ENCODE measurements around the gene PRMT2.

Gene PRMT2

DNA sequence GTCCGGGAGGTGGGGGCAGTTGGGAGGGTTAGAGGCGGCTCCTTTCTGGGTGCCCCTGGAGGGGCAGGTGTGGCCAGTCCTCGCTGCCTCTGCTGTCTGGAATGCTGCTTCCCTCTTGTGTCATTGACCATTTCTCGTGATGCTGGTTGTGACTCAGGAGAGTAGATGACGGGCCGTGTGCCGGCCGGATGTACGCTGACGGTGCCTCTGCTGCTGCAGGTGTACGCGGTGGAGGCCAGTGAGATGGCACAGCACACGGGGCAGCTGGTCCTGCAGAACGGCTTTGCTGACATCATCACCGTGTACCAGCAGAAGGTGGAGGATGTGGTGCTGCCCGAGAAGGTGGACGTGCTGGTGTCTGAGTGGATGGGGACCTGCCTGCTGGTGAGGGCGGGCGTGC, 13.9 kb downstream of the PRMT2 start:
- TF ChIP-seq, protein P1, sequence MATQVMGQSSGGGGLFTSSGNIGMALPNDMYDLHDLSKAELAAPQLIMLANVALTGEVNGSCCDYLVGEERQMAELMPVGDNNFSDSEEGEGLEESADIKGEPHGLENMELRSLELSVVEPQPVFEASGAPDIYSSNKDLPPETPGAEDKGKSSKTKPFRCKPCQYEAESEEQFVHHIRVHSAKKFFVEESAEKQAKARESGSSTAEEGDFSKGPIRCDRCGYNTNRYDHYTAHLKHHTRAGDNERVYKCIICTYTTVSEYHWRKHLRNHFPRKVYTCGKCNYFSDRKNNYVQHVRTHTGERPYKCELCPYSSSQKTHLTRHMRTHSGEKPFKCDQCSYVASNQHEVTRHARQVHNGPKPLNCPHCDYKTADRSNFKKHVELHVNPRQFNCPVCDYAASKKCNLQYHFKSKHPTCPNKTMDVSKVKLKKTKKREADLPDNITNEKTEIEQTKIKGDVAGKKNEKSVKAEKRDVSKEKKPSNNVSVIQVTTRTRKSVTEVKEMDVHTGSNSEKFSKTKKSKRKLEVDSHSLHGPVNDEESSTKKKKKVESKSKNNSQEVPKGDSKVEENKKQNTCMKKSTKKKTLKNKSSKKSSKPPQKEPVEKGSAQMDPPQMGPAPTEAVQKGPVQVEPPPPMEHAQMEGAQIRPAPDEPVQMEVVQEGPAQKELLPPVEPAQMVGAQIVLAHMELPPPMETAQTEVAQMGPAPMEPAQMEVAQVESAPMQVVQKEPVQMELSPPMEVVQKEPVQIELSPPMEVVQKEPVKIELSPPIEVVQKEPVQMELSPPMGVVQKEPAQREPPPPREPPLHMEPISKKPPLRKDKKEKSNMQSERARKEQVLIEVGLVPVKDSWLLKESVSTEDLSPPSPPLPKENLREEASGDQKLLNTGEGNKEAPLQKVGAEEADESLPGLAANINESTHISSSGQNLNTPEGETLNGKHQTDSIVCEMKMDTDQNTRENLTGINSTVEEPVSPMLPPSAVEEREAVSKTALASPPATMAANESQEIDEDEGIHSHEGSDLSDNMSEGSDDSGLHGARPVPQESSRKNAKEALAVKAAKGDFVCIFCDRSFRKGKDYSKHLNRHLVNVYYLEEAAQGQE (IDR thresholded peaks at IDR 0.05; ENCODE audit: low read depth): no peak
- TF ChIP-seq TAF1 (IDR thresholded peaks at IDR 0.05; ENCODE audit: low read depth) (no peak), EP300 (IDR thresholded peaks at IDR 0.05; ENCODE audit: borderline replicate concordance) (no peak), EGR1 (IDR thresholded peaks at IDR 0.05) (no peak), CEBPB (IDR thresholded peaks at IDR 0.05) (no peak), FOXM1 (IDR thresholded peaks at IDR 0.05; ENCODE audit: borderline replicate concordance, low read depth) (no peak), NFIC (IDR thresholded peaks at IDR 0.05) (no peak)
- TF ChIP-seq, protein P2, sequence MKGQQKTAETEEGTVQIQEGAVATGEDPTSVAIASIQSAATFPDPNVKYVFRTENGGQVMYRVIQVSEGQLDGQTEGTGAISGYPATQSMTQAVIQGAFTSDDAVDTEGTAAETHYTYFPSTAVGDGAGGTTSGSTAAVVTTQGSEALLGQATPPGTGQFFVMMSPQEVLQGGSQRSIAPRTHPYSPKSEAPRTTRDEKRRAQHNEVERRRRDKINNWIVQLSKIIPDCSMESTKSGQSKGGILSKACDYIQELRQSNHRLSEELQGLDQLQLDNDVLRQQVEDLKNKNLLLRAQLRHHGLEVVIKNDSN (IDR thresholded peaks at IDR 0.05): no peak

DNA sequence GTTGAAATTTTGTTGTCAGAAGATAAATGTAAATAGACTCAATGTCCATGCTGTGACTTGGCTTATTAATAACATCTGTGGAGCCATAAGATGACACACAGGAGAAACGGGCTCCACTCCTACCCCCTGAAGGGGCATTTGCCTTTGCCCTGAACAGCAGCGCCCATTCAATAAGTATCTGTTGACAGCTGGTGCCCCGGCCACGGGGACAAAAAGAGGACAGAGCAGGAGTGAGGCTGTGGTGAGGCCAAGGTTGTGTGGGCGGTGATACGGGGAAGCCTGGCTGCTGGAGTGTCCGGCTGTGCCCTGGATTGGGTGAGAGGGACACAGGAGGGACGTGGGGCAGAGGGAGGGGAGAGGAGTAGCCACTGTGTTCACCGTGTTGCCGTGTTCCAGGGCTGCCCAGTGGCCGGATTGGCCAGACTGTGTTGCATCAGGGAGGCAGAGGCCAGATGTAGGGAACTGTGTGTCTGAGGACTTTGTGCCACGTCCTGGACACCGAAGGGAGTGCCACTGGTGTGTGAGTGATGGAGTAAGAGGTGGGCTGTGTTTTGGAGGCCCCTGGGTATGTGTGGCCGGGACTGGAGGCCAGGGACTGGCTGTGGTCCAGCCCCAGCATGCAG, 15.1 kb downstream of the PRMT2 start:
- TF ChIP-seq CREB1 (IDR thresholded peaks at IDR 0.05; ENCODE audit: low read depth) (no peak), CEBPB (IDR thresholded peaks at IDR 0.05) (no peak), TAF1 (IDR thresholded peaks at IDR 0.05; ENCODE audit: low read depth) (no peak), NFIC (IDR thresholded peaks at IDR 0.05) (no peak), RAD21 (IDR thresholded peaks at IDR 0.05; ENCODE audit: low read depth) (no peak), TEAD4 (IDR thresholded peaks at IDR 0.05) (no peak), EGR1 (IDR thresholded peaks at IDR 0.05) (no peak), ZBTB7A (IDR thresholded peaks at IDR 0.05; ENCODE audit: low read depth) (no peak), YY1 (IDR thresholded peaks at IDR 0.05; ENCODE audit: low read depth) (no peak), FOXM1 (IDR thresholded peaks at IDR 0.05; ENCODE audit: borderline replicate concordance, low read depth) (no peak), TCF12 (IDR thresholded peaks at IDR 0.05; ENCODE audit: low read depth) (no peak)
- TF ChIP-seq, protein P1 (IDR thresholded peaks at IDR 0.05; ENCODE audit: low read depth): no peak
- TF ChIP-seq, protein P3, sequence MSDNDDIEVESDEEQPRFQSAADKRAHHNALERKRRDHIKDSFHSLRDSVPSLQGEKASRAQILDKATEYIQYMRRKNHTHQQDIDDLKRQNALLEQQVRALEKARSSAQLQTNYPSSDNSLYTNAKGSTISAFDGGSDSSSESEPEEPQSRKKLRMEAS (IDR thresholded peaks at IDR 0.05): no peak
- TF ChIP-seq, protein P2 (IDR thresholded peaks at IDR 0.05): no peak

DNA sequence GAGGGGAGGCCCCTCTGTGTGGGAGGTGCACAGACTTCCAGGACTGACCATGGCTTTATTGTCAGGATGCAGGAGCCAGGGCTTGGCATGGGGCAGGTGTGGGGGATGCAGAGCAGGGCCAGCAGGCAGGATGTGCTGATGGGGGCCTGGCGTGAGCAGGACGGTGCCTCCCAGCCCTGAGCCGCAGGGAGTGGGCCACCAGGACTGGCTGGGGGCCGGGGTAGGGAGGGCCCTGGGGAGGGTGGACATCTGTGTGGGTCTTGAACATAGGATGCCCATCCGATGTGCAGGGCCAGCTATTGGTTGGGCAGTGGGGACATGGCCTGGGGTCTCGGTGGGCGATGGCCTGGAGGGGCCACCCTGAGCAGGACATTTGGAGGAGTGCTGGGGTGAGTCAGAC, 15.6 kb downstream of the PRMT2 start:
- TF ChIP-seq, protein P3 (IDR thresholded peaks at IDR 0.05): no peak
- TF ChIP-seq TCF12 (IDR thresholded peaks at IDR 0.05; ENCODE audit: low read depth): no peak
- TF ChIP-seq TEAD4 (IDR thresholded peaks at IDR 0.05): no peak
- no peak for TF ChIP-seq EP300 (IDR thresholded peaks at IDR 0.05; ENCODE audit: borderline replicate concordance)
- no peak for TF ChIP-seq TAF1 (IDR thresholded peaks at IDR 0.05; ENCODE audit: low read depth)
- TF ChIP-seq RAD21 (IDR thresholded peaks at IDR 0.05; ENCODE audit: low read depth): no peak
- TF ChIP-seq FOXM1 (IDR thresholded peaks at IDR 0.05; ENCODE audit: borderline replicate concordance, low read depth): no peak
- TF ChIP-seq, protein P1 (IDR thresholded peaks at IDR 0.05; ENCODE audit: low read depth): no peak
- TF ChIP-seq EGR1 (IDR thresholded peaks at IDR 0.05): no peak
- no peak for TF ChIP-seq NFIC (IDR thresholded peaks at IDR 0.05)
- no peak for TF ChIP-seq YY1 (IDR thresholded peaks at IDR 0.05; ENCODE audit: low read depth)
- no peak for TF ChIP-seq ZBTB7A (IDR thresholded peaks at IDR 0.05; ENCODE audit: low read depth)
- TF ChIP-seq CREB1 (IDR thresholded peaks at IDR 0.05; ENCODE audit: low read depth): no peak
- no peak for TF ChIP-seq CEBPB (IDR thresholded peaks at IDR 0.05)
- TF ChIP-seq, protein P2 (IDR thresholded peaks at IDR 0.05): no peak

DNA sequence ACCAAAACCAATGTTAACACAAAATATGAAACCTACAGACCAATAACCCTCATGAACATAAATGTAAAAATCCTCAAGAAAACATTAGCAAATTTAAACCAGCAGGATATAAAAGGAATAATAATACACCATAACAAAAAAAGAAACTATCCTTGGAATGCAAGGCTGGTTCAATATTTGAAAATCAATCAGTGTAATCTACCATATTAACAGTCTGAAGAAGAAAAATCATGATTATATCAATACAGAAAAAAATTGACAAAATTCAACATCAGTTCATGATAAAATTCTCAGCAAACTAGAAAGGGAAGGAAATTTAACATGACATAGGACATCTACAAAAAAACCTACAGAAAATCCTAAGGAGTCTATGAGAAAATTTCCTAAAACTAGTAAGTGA, 19.8 kb downstream of the PRMT2 start:
- TF ChIP-seq TCF12 (IDR thresholded peaks at IDR 0.05; ENCODE audit: low read depth) (no peak), CREB1 (IDR thresholded peaks at IDR 0.05; ENCODE audit: low read depth) (no peak), YY1 (IDR thresholded peaks at IDR 0.05; ENCODE audit: low read depth) (no peak), NFIC (IDR thresholded peaks at IDR 0.05) (no peak), EGR1 (IDR thresholded peaks at IDR 0.05) (no peak), EP300 (IDR thresholded peaks at IDR 0.05; ENCODE audit: borderline replicate concordance) (no peak), RAD21 (IDR thresholded peaks at IDR 0.05; ENCODE audit: low read depth) (no peak), TEAD4 (IDR thresholded peaks at IDR 0.05) (no peak), TAF1 (IDR thresholded peaks at IDR 0.05; ENCODE audit: low read depth) (no peak), ZBTB7A (IDR thresholded peaks at IDR 0.05; ENCODE audit: low read depth) (no peak), CEBPB (IDR thresholded peaks at IDR 0.05) (no peak), FOXM1 (IDR thresholded peaks at IDR 0.05; ENCODE audit: borderline replicate concordance, low read depth) (no peak)
- TF ChIP-seq, protein P3 (IDR thresholded peaks at IDR 0.05): no peak
- TF ChIP-seq, protein P2 (IDR thresholded peaks at IDR 0.05): no peak
- TF ChIP-seq, protein P1 (IDR thresholded peaks at IDR 0.05; ENCODE audit: low read depth): no peak
